HG02623 (cell line): Measurements from ENCODE around the gene SORBS2.

Experiments
- ATAC-seq: cut with Tn5 transposase; IDR thresholded peaks from one replicate; pipeline ENCODE4 v1.9.1; 2021; ENCODE audit warnings: moderate library complexity; ENCODE audit not compliant: unreplicated experiment

Gene SORBS2

GRCh38 chr4:185803022-185803421, 9.0 kb downstream of the SORBS2 start:
- ATAC-seq = no peak

GRCh38 chr4:185801471-185801870, 10.5 kb downstream of the SORBS2 start:
- no peak for ATAC-seq

DNA sequence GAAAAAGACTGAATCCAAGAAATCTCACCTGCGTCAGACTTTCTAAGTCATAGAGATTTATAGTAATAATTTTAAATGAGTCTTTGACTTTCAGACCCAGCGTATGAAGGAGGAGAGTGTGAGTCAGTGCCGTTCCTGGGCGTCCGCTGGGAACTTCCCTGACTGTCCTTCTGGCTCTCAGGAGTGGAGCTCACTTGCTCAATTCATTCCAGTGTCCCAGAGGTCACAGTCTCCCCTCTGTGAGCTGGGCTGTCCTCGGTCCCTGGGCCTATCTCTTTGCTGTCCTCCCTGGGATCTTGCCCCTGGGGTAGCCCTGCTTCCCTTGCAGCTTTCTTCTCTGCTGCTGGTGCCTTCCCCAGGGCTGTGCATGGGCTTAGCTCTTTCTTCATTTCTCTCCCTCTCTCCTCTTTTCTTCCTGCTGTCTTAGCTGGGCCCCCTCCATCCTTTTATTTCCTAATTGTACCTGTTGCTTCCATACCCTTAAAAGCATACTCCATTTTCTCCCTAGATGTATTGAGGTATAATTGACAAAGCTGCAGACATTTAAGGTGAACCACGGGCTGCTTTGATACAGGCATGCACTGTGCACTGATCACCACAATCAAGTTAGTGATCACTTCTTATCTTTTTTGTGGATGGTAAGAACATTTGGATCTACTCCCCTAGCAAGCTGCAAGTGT, 11.6 kb downstream of the SORBS2 start:
- ATAC-seq = no peak

DNA sequence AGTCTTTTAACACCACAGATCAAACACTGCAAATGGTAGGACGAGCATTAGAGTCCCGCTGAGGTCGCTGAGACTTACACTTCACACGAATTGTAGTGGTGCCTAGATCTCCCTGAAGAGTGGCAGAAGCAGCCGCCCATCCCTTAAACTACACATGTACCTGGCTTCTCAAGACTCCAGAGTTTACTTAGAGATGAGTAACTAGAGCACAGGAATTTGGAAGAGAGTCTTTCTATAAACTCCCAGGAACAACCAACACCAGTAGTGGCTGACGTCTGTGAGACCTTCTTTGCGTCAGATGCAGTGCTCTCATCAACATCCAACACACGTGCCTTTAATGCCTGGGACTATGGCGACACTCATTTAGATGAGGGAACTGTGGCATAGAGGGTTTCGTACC, 12.6 kb downstream of the SORBS2 start:
- ATAC-seq = no peak

- ATAC-seq = no peak
These were observed 14.2 kb downstream of the SORBS2 start for GRCh38 chr4:185797596-185798338.

GRCh38 chr4:185797018-185797417, 15.0 kb downstream of the SORBS2 start:
- ATAC-seq = no peak

GRCh38 chr4:185796176-185796575, 15.8 kb downstream of the SORBS2 start:
- ATAC-seq = no peak

DNA sequence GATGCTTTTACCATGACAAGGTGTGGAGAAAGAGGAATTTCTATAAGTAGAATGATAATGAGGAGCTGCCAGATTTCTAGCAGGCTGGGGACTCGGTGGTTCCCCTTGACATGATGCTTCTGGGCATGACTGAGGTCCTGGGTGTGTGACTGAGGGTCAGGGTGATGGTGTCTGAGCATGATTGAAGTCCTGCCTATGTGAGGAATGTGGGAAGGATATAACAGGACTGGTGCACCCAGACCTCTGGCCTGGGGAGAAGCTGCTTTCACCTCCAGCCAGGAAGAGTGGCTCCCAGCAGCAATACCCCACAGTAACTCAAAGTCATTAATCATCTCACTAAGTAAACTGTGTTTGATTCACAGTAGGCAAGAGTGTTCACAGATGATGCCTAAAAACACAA, 17.4 kb downstream of the SORBS2 start:
- no peak for ATAC-seq

- ATAC-seq = no peak
These were observed 18.3 kb downstream of the SORBS2 start for GRCh38 chr4:185793716-185794115.

DNA sequence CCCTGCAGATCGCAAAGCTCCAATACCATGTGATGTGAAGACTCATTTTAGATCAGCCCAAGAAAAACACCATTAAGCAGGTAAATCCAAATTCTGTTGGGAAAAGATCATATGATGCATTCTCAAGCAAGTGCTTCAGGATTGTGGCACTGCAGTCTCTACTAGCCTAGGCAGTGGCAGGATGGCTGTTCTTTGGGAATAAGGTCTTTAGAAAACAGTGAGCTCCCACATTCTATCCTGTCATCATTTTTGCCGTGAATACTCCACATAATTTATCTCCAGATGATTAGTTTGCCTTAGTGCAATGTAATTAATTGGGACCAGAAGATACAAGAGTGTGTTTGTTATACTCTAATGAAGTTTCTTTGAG, 18.9 kb downstream of the SORBS2 start:
- no peak for ATAC-seq

- no peak for ATAC-seq
These were observed 19.4 kb downstream of the SORBS2 start for GRCh38 chr4:185792384-185793115.

DNA sequence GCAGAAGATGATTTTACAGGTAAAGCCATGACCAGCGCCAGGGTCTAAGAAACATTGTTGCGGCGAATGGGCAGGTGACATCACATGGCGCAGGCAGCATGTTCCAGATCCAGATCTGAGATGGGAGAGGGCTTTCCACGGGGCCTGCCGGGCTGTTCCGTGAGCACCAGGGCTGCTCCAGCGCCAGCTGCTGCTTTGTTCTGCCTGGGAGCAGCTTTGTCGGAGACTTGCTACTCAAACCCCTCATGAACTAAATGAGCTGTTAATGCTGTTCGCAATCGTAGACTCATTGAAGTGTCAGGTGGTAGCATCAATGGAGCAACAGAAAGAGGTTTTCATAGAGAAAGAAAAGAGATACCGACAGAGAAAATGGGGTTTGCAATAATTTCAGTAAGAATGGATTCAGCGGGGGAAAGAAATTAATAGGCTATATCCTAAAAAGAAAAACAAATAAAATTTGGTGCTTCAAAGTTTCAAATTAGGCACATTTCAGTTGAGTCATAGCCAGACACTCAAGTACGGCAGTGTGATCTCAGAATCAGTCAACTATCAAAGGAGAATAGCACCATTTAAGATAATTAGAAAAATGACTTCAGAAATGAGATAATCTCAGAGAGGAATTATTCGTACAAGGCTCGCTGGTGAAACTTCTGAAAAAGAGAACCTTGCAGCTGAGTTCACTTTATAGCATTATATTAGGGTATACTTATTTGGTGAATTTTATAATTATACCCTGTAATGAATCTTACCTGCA, 23.9 kb downstream of the SORBS2 start:
- no peak for ATAC-seq

DNA sequence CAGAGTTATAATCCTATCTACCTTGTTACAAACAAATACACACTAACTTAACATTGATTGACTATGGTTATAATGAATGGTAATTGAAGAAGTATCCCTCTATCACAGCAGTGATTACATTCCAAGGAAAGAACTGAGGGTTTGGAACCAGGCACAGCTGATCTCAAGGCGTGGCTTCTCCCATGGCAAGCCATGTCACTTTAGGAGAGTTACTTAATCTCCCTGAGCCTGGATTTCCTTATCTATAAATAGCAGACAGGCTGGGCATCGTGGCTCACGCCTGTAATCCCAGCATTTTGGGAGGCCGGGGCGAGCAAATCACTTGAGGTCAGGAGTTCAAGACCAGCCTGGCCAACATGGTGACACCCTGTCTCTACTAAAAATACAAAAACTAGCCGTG, 25.6 kb downstream of the SORBS2 start:
- ATAC-seq = no peak

GRCh38 chr4:185783574-185783973, 28.4 kb downstream of the SORBS2 start:
- ATAC-seq = no peak

DNA sequence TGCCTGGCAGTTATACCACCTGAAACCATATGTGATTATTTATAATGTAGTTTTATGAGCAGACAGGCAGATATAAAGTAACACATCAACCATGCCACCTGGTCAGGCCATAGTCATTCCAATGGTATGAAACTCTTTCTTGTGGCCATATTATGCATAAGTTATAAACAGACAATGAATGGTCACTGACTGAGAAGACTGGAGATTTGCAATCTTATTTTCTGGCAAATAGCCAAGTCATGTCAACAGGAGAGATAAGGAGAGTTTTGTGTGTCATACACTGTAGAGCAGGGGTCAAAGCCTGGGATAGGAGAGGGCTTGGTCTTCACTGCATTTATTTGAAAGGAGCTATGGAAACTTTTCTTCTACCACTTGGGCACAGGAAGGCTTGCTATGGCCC, 29.5 kb downstream of the SORBS2 start:
- no peak for ATAC-seq

GRCh38 chr4:185781555-185782215, 30.3 kb downstream of the SORBS2 start:
- ATAC-seq = no peak

DNA sequence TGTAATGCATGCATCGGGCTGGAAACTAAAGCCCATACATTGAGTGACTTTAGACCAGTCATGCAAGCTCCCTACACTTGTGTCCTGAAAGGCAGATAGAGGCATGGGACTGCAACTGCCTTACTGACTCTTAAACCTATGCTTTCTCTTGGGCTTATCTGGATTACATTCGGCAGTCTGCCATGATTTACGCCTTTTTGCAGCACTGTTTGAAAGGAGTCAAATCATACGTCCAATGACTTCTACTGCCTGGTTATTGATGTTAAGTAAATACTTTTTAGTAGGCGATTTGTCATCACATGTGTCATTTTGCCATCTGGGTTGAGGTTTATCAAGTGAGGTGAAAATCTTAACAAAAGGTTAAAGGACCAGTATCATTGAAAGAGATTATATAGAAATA, 31.5 kb downstream of the SORBS2 start:
- no peak for ATAC-seq

- ATAC-seq = no peak
These were observed 32.5 kb downstream of the SORBS2 start for GRCh38 chr4:185779517-185779916.

DNA sequence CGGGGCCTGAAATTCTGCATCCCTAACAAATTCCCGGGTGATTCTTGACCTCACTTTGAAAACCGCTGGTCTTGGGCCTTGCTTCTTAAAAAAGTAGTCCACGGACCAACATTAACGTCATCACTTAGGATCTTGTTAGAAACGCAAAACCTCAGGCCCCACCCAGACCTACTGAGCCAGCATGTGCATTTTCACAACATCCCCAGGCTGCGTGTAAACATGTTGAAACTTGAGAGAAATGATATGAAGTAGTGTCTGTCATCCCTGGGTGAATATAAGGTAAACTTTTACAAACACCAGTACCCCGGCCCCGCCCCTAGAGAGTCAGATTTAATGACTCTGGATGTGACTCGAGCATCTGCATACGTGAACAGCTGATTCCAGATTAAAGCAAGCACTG, 33.7 kb downstream of the SORBS2 start:
- ATAC-seq = no peak

DNA sequence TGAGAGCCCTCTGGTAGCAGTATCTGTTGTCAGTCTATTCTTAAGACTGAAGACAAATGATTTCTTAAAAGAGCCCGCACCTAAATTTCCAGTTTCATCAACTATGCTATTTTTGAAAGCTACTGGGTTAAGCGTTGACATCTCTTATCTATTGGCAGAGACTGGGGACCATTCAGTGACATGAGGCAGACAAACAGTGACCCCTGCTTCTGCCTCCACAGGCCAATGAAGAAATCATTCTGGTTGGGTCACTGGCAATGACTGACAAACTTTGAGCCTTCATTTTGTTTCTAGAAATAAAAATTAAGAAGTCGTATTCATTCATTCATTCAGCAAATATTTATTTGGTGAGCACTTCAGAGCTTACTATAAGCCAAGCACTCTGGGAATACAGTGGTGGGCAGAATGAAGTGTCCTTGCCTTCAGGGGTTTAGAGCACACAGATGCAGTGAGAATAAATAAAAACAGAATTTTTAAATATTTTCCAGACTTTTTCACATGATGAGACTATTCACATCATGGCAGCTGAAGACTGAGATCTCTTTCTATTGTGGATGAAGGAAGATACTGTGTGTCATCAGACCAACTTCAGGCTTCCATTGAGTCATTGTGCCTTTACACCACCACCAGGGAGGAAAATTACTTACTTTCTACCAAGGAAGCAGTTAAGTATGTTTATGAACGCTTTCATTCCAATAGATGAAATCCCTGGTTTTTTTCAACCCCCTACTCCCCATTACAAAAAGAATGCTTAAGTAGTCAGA, 36.0 kb downstream of the SORBS2 start:
- no peak for ATAC-seq
